Heart left ventricle (tissue), 16 donors: ENCODE data around the gene BFSP1. TPM values are rescaled to one million over a fixed set of nuclear protein-coding genes. Genes with fewer than 3 reads are reported as not detected.

Experiments
- ATAC-seq, 4 donors: fragments of 200-7000 bp; cut with Tn5 transposase; one replicate each; pipeline ENCODE4 v1.9.1; 2020 to 2022; ENCODE audit warnings: moderate library complexity in 4 of 4, mild to moderate bottlenecking in 3 of 4, moderate number of reproducible peaks in 1 of 4
- DNase-seq, 5 donors: peaks; one replicate each; pipeline ENCODE4 v3.0.0-alpha.2; 2020
- H3K27ac ChIP-seq, 12 donors: fragments of 200-600 bp; sonication (generic) in 4 of 12; one replicate each; pipeline versions ENCODE4 v1.5.0 to v1.8.0; 2016 to 2022; ENCODE audit warnings: mild to moderate bottlenecking in 2 of 12
- H3K27me3 ChIP-seq, 9 donors: fragments of 200-600 bp; sonication (generic) in 2 of 9; one replicate each; pipeline versions ENCODE4 v1.5.1 to v1.8.0; 2016 to 2022; ENCODE audit warnings: mild to moderate bottlenecking in 3 of 9
- H3K36me3 ChIP-seq, 9 donors: fragments of 200-600 bp; sonication (generic) in 2 of 9; one replicate each; pipeline versions ENCODE4 v1.5.0 to v1.8.0; 2018 to 2022; ENCODE audit warnings: mild to moderate bottlenecking in 2 of 9
- H3K4me1 ChIP-seq, 12 donors: fragments of 200-600 bp; sonication (generic) in 4 of 12; one replicate each; pipeline versions ENCODE4 v1.5.0 to v1.8.0; 2016 to 2022; ENCODE audit warnings: mild to moderate bottlenecking in 3 of 12
- H3K4me3 ChIP-seq, 12 donors: fragments of 200-600 bp; sonication (generic) in 4 of 12; one replicate each; pipeline versions ENCODE4 v1.5.0 to v1.8.0; 2017 to 2022; ENCODE audit warnings: mild to moderate bottlenecking in 9 of 12, moderate library complexity in 4 of 12
- H3K9me3 ChIP-seq, 12 donors: fragments of 200-600 bp; sonication (generic) in 4 of 12; one replicate each; pipeline versions ENCODE4 v1.5.0 to v1.8.0; 2016 to 2022; ENCODE audit warnings: mild to moderate bottlenecking in 1 of 12
- CTCF ChIP-seq, 12 donors: fragments of 200-600 bp; sonication (generic) in 4 of 12; IDR thresholded peaks; one replicate each; pipeline versions ENCODE4 v1.5.0 to v1.8.0; 2018 to 2022; ENCODE audit warnings: antibody characterized with exemption in 12 of 12, mild to moderate bottlenecking in 5 of 12
- POLR2A ChIP-seq, 2 donors: fragments of 450-650 bp; IDR thresholded peaks; one replicate each; pipeline ENCODE4 v1.6.1; 2017; ENCODE audit warnings: antibody characterized with exemption in 2 of 2, mild to moderate bottlenecking in 2 of 2, moderate library complexity in 2 of 2
- WGBS, 4 donors: extraction: QIAGEN DNeasy Blood & Tissue Kit in 2 of 4; methylation state at CpG; one replicate each; pipeline versions ENCODE4 v1.1.5 to v1.1.7; 2013 to 2018; 5-methylcytosine and 5-hydroxymethylcytosine counted together
- intact Hi-C, 10 donors: fragments of 100-400 bp; cut with DNase I; formaldehyde crosslinking; loops; one replicate each; pipeline versions ENCODE4 v1.11.1 to v1.14.2; 2022
- polyA plus RNA-seq, 2 donors: library from polyadenylated mRNA; stranded (reverse); fragments of 200-250 nt; gene quantifications; one replicate each; pipeline ENCODE4 v1.2.3, GENCODE V29; 2013
- total RNA-seq, 9 donors: library from RNA; depleted of rRNA in 2 of 9; stranded (reverse); fragments of >200 nt in 2 of 9; fragmentation: NEBNext Ultra II Directional in 3 of 9; extraction: Animal tissue kit (Norgen Biotek cat#: 25700) in 3 of 9; gene quantifications; one replicate each; pipeline versions ENCODE4 v1.1.0 to v1.2.4, GENCODE V29; 2016 to 2023
- donor health status: ischemic (EF 13 %, LVEDD 7.1; RV severe dilation, severe dysfunction).
- donor health status: healthy with polysubstance abuse.
- donor health status: DM: no; HTN: yes; CAD: no.
- donor health status: DM: no; HTN: no; CAD: no.
- donor health status: ischemic (EF 25% LVEDD 6.9; RV normal size, moderate dysfunction).
- donor health status: ischemic (EF 25% LVEDD 5.7; RV mildly dilated, moderate dysfunction).
- donor health status: healthy.
- donor health status: DM: yes; HTN: yes; CAD: no.
- donor health status: ischemic (EF 35%, LVEDD 5.7; RV mildly dilated, moderate dysfunction).
- donor health status: nonischemic (EF 11% LVEDD 7.7; RV severe dilation, severe dysfunction).
- donor health status: DM: yes; HTN: yes; CAD: no.
- donor health status: PGD.
- donor health status: ischemic (EF 29% LVEDD 5.4; RV normal size, mild dysfunction).
- donor health status: nonischemic (EF 23%, LVEDD 6.1; RV moderate dilation, normal function).

The BFSP1 gene
- total and polyA plus RNA-seq, 11 donors, result 0.11 to 1.4 (median 0.63) TPM

- peaks cover 0 to 6% (median 0%) of the 10 kb centered on the region in 9 donors for H3K36me3 ChIP-seq
- intact Hi-C loops, result loop anchor here in 8 of 10 donors (2.0 to 5.0 kb wide), 6 partner anchors 18 to 42 kb away; no protein-coding TSS in a partner anchor
- peak overlapping the region; percentile 91 to 100 (median 99) for H3K27ac ChIP-seq
- no peaks in the 10 kb centered on the region for H3K27me3 ChIP-seq
- peak; percentile 40 to 58 (median 54) for ATAC-seq
- WGBS, 4 donors, result 1% methylated on average over 22 to 43 of the region's 43 CpGs
- no peak for TF ChIP-seq POLR2A (IDR thresholded peaks at IDR 0.05)
- peak in 2 of 12 donors; percentile 15 to 33 for TF ChIP-seq CTCF (IDR thresholded peaks at IDR 0.05)
- DNase-seq, result peak; percentile 38 to 79 (median 62)
- H3K9me3 ChIP-seq, result no peaks in the 10 kb centered on the region
- peaks cover 6 to 55% (median 44%) of the 10 kb centered on the region in 12 donors for H3K4me1 ChIP-seq
- H3K4me3 ChIP-seq, result peak overlapping the region; percentile 45 to 100 (median 93)
Measured at GRCh38 chr20:17570347-17571152, 39.4 kb upstream of the BFSP1 start.

GRCh38 chr20:17569616-17570346 is 38.6 kb upstream of the BFSP1 start, which contains the start of gene DSTN:
TSS of gene DSTN (plus strand) at chr20:17570075. CDS start at chr20:17570209, 134 bp downstream.
- peak within 1 kb of the TSS; percentile 45 to 100 (median 93) for H3K4me3 ChIP-seq
- no peaks in the 10 kb centered on the region for H3K27me3 ChIP-seq
- intact Hi-C loops, result loop anchor here in 8 of 10 donors (2.0 to 5.0 kb wide), 6 partner anchors 17 to 43 kb away; no protein-coding TSS in a partner anchor
- peak within 1 kb of the TSS; percentile 91 to 100 (median 99) for H3K27ac ChIP-seq
- peak; percentile 94 to 96 (median 95) for DNase-seq
- H3K4me1 ChIP-seq, result peaks cover 0 to 47% (median 37%) of the 10 kb centered on the region in 12 donors
- 0 to 3% (median 1%) methylated on average over 6 to 70 of the region's 70 CpGs for WGBS, 4 donors
- H3K9me3 ChIP-seq, result no peaks in the 10 kb centered on the region
- peak; percentile 85 to 93 (median 90) for ATAC-seq
- peaks cover 0 to under 1% (median 0%) of the 10 kb centered on the region in 9 donors for H3K36me3 ChIP-seq
- TF ChIP-seq CTCF (IDR thresholded peaks at IDR 0.05), result no peak
- TF ChIP-seq POLR2A (IDR thresholded peaks at IDR 0.05), result peak; percentile 21 to 98

GRCh38 chr20:17568972-17569521 is 37.9 kb upstream of the BFSP1 start:
- TF ChIP-seq CTCF (IDR thresholded peaks at IDR 0.05) (no peak), POLR2A (IDR thresholded peaks at IDR 0.05) (peak; percentile 43 to 91)
- 1 to 2% (median 1%) methylated on average over 34 to 38 of the region's 38 CpGs for WGBS, 4 donors
- H3K4me3 ChIP-seq, result peak overlapping the region; percentile 45 to 100 (median 93)
- ATAC-seq, result peak; percentile 60 to 85 (median 82)
- no peaks in the 10 kb centered on the region for H3K27me3 ChIP-seq
- intact Hi-C loops, result no loop called here
- H3K9me3 ChIP-seq, result no peaks in the 10 kb centered on the region
- DNase-seq, result peak; percentile 89 to 93 (median 89)
- H3K27ac ChIP-seq, result peak overlapping the region; percentile 91 to 100 (median 99)
- peaks cover 0 to 40% (median 34%) of the 10 kb centered on the region in 12 donors for H3K4me1 ChIP-seq
- H3K36me3 ChIP-seq, result no peaks in the 10 kb centered on the region
